GM12865 (cell line): ENCODE measurements around the gene FGF14.

Source experiments
- DNase-seq: peaks from one replicate; pipeline ENCODE4 v3.0.0; 2010; ENCODE audit warnings: low read depth
- H3K4me3 ChIP-seq: 2 replicates; pipeline ENCODE4 v1.5.1; 2011; ENCODE audit warnings: mild to moderate bottlenecking, low read depth, low read length, control low read depth
- CTCF ChIP-seq: IDR thresholded peaks from 2 replicates; pipeline ENCODE4 v1.5.1; 2011; ENCODE audit warnings: low read length, control low read depth, low read depth, inconsistent platforms; ENCODE audit not compliant: insufficient read depth; ENCODE audit errors: missing control alignments

Gene FGF14

GRCh38 chr13:102233566-102234208 lies 168.2 kb downstream of the FGF14 start:
- H3K4me3 ChIP-seq = no peak overlapping the region
- TF ChIP-seq CTCF = no peak
- no peak for DNase-seq

- no peak for DNase-seq
- TF ChIP-seq CTCF = no peak
- H3K4me3 ChIP-seq = no peak overlapping the region
Measured at GRCh38 chr13:102231479-102231878, 170.4 kb downstream of the FGF14 start.

- no peak overlapping the region for H3K4me3 ChIP-seq
- no peak for TF ChIP-seq CTCF
- no peak for DNase-seq
Measured at GRCh38 chr13:102227741-102228140, 174.1 kb downstream of the FGF14 start.

- no peak for TF ChIP-seq CTCF
- no peak for DNase-seq
Measured at GRCh38 chr13:102226591-102226990, 175.3 kb downstream of the FGF14 start.

GRCh38 chr13:102225892-102226291 lies 176.0 kb downstream of the FGF14 start:
- no peak for TF ChIP-seq CTCF
- no peak for DNase-seq
- no peak overlapping the region for H3K4me3 ChIP-seq

More at GRCh38 chr13:102226591-102226990, 175.3 kb downstream of the FGF14 start:
- H3K4me3 ChIP-seq = no peak overlapping the region

GRCh38 chr13:102220681-102221228 lies 181.1 kb downstream of the FGF14 start:
- no peak overlapping the region for H3K4me3 ChIP-seq
- TF ChIP-seq CTCF = no peak
- DNase-seq = no peak

- no peak for TF ChIP-seq CTCF
- no peak for DNase-seq
Measured at GRCh38 chr13:102214956-102215355, 186.9 kb downstream of the FGF14 start.

More at GRCh38 chr13:102214956-102215355, 186.9 kb downstream of the FGF14 start:
- no peak overlapping the region for H3K4me3 ChIP-seq
